NCI-H2196 treated with DMSO at 0.1 percent for 48 hours (cell line): ENCODE results near the gene RPS10.

Experiments
- DNase-seq: peaks from one replicate; lab custom pipeline; 2025; ENCODE audit not compliant: unreplicated experiment; lab: John Stamatoyannopoulos, UW

Gene RPS10

GRCh38 chr6:34425498-34426410 is at the start of gene RPS10:
Gene RPS10 (minus strand): TSS chr6:34426069. CDS start chr6:34425221, 848 bp downstream.
- peak; percentile 78 for DNase-seq

- no peak for DNase-seq
Measured at GRCh38 chr6:34475238-34475682, 49.4 kb upstream of the RPS10 start.

- DNase-seq, result no peak
Measured at GRCh38 chr6:34474754-34475153, 48.9 kb upstream of the RPS10 start.

- no peak for DNase-seq
Measured at GRCh38 chr6:34473967-34474366, 48.1 kb upstream of the RPS10 start.

- no peak for DNase-seq
Measured at GRCh38 chr6:34472425-34472824, 46.6 kb upstream of the RPS10 start.

GRCh38 chr6:34469499-34469898 is 43.6 kb upstream of the RPS10 start:
- DNase-seq, result no peak

GRCh38 chr6:34468378-34468892 is 42.6 kb upstream of the RPS10 start:
- DNase-seq, result no peak

- DNase-seq, result no peak
Measured at GRCh38 chr6:34466242-34467185, 40.6 kb upstream of the RPS10 start.

- peak; percentile 32 for DNase-seq
Measured at GRCh38 chr6:34465531-34466241, 39.8 kb upstream of the RPS10 start, which contains the start of gene PACSIN1. Gene PACSIN1 (plus strand): TSS chr6:34466076. CDS start chr6:34526306, 60,230 bp downstream.

- DNase-seq, result no peak
Measured at GRCh38 chr6:34463849-34464248, 38.0 kb upstream of the RPS10 start.

- no peak for DNase-seq
Measured at GRCh38 chr6:34463299-34463698, 37.4 kb upstream of the RPS10 start.

GRCh38 chr6:34462551-34462971 is 36.7 kb upstream of the RPS10 start:
- DNase-seq, result peak; percentile 54

GRCh38 chr6:34462010-34462409 is 36.1 kb upstream of the RPS10 start:
- no peak for DNase-seq

- no peak for DNase-seq
Measured at GRCh38 chr6:34460796-34461507, 35.1 kb upstream of the RPS10 start.

GRCh38 chr6:34459899-34460593 is 34.2 kb upstream of the RPS10 start:
- DNase-seq, result peak; percentile 6

GRCh38 chr6:34457742-34458735 is 32.2 kb upstream of the RPS10 start:
- DNase-seq, result no peak

- DNase-seq, result no peak
Measured at GRCh38 chr6:34457382-34457741, 31.5 kb upstream of the RPS10 start.

- no peak for DNase-seq
Measured at GRCh38 chr6:34455831-34456230, 30.0 kb upstream of the RPS10 start.
